ENCODE measurements around the gene CELF5. TPM values are rescaled to one million over a fixed set of nuclear protein-coding genes. Genes with fewer than 3 reads are reported as not detected.

The CELF5 gene
- total RNA-seq, 3 donors from 2014 or later (not counting 1 experiment from before 2014, with no cell fraction given): 0.41 to 0.83 TPM; not detected in 1

GRCh38 chr19:3268763-3269162 lies 44.3 kb downstream of the CELF5 start:
- H3K4me1 Mint-ChIP-seq: no peaks in the 10 kb centered on the region
- TF ChIP-seq CTCF (IDR thresholded peaks at IDR 0.05): no peak
- 74% methylated on average over 6 of the region's 6 CpGs for WGBS (ENCODE audit: insufficient coverage)
- H3K27me3 Mint-ChIP-seq (ENCODE audit: low read depth in 2 of 2): peaks cover 10 to 36% of the 10 kb centered on the region in 2 donors
- intact Hi-C loops (cut with micrococcal nuclease): no loop called here
- peaks cover 9% of the 10 kb centered on the region for H3K27me3 ChIP-seq (ENCODE audit: control insufficient read depth, insufficient read depth, low read length)
- H3K9me3 ChIP-seq (ENCODE audit: control insufficient read depth, insufficient read depth, low read length): peaks cover 3% of the 10 kb centered on the region
- ATAC-seq (no peak), DNase-seq (no peak)
- no peak overlapping the region for H3K4me3 Mint-ChIP-seq
- no peaks in the 10 kb centered on the region for H3K4me1 ChIP-seq (ENCODE audit: control insufficient read depth, insufficient read depth, low read length)
- H3K4me3 ChIP-seq (ENCODE audit: low read length): no peak overlapping the region
- no peaks in the 10 kb centered on the region for H3K9me3 Mint-ChIP-seq
- no peak overlapping the region for H3K27ac ChIP-seq (ENCODE audit: low read length)
- no peaks in the 10 kb centered on the region for H3K36me3 Mint-ChIP-seq
- H3K36me3 ChIP-seq (ENCODE audit: control insufficient read depth, insufficient read depth, low read length): no peaks in the 10 kb centered on the region
- no peak overlapping the region for H3K27ac Mint-ChIP-seq

GRCh38 chr19:3269916-3270671 lies 45.6 kb downstream of the CELF5 start:
- H3K4me3 ChIP-seq (ENCODE audit: low read length): no peak overlapping the region
- ATAC-seq: no peak
- no peaks in the 10 kb centered on the region for H3K36me3 Mint-ChIP-seq
- peaks cover 5 to 6% of the 10 kb centered on the region in 2 donors for H3K4me1 Mint-ChIP-seq
- H3K4me1 ChIP-seq (ENCODE audit: control insufficient read depth, insufficient read depth, low read length): peaks cover 6% of the 10 kb centered on the region
- H3K27me3 ChIP-seq (ENCODE audit: control insufficient read depth, insufficient read depth, low read length): peaks cover 9% of the 10 kb centered on the region
- no peaks in the 10 kb centered on the region for H3K9me3 Mint-ChIP-seq
- no peak for DNase-seq
- no peak overlapping the region for H3K27ac Mint-ChIP-seq
- intact Hi-C loops (cut with micrococcal nuclease): no loop called here
- peaks cover 18 to 41% of the 10 kb centered on the region in 2 donors for H3K27me3 Mint-ChIP-seq (ENCODE audit: low read depth in 2 of 2)
- 12% methylated on average over 47 of the region's 47 CpGs for WGBS (ENCODE audit: insufficient coverage)
- H3K27ac ChIP-seq (ENCODE audit: low read length): no peak overlapping the region
- H3K36me3 ChIP-seq (ENCODE audit: control insufficient read depth, insufficient read depth, low read length): no peaks in the 10 kb centered on the region
- H3K4me3 Mint-ChIP-seq: no peak overlapping the region
- no peak for TF ChIP-seq CTCF (IDR thresholded peaks at IDR 0.05)
- H3K9me3 ChIP-seq (ENCODE audit: control insufficient read depth, insufficient read depth, low read length): peaks cover 3% of the 10 kb centered on the region

GRCh38 chr19:3270902-3271301 lies 46.4 kb downstream of the CELF5 start:
- H3K4me1 Mint-ChIP-seq: peaks cover 10 to 13% of the 10 kb centered on the region in 2 donors
- H3K36me3 ChIP-seq (ENCODE audit: control insufficient read depth, insufficient read depth, low read length): no peaks in the 10 kb centered on the region
- no peak overlapping the region for H3K4me3 Mint-ChIP-seq
- peaks cover 9% of the 10 kb centered on the region for H3K27me3 ChIP-seq (ENCODE audit: control insufficient read depth, insufficient read depth, low read length)
- ATAC-seq (no peak), DNase-seq (peak in 1 of 2 donors; percentile 76)
- H3K4me1 ChIP-seq (ENCODE audit: control insufficient read depth, insufficient read depth, low read length): peaks cover 13% of the 10 kb centered on the region
- no peak for TF ChIP-seq CTCF (IDR thresholded peaks at IDR 0.05)
- no peaks in the 10 kb centered on the region for H3K36me3 Mint-ChIP-seq
- peaks cover 18 to 41% of the 10 kb centered on the region in 2 donors for H3K27me3 Mint-ChIP-seq (ENCODE audit: low read depth in 2 of 2)
- no peaks in the 10 kb centered on the region for H3K9me3 Mint-ChIP-seq
- no peak overlapping the region for H3K4me3 ChIP-seq (ENCODE audit: low read length)
- intact Hi-C loops (cut with micrococcal nuclease): no loop called here
- no peak overlapping the region for H3K27ac ChIP-seq (ENCODE audit: low read length)
- peaks cover 3% of the 10 kb centered on the region for H3K9me3 ChIP-seq (ENCODE audit: control insufficient read depth, insufficient read depth, low read length)
- WGBS (ENCODE audit: insufficient coverage): 15% methylated on average over 6 of the region's 11 CpGs
- no peak overlapping the region for H3K27ac Mint-ChIP-seq
